ENCODE results near the gene TSBP1. TPM values are rescaled to one million over a fixed set of nuclear protein-coding genes. Genes with fewer than 3 reads are reported as not detected.

The TSBP1 gene, protein sequence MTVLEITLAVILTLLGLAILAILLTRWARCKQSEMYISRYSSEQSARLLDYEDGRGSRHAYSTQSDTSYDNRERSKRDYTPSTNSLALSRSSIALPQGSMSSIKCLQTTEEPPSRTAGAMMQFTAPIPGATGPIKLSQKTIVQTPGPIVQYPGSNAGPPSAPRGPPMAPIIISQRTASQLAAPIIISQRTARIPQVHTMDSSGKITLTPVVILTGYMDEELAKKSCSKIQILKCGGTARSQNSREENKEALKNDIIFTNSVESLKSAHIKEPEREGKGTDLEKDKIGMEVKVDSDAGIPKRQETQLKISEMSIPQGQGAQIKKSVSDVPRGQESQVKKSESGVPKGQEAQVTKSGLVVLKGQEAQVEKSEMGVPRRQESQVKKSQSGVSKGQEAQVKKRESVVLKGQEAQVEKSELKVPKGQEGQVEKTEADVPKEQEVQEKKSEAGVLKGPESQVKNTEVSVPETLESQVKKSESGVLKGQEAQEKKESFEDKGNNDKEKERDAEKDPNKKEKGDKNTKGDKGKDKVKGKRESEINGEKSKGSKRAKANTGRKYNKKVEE
- under 1 TPM in 1 of 2 donors, not detected in 1; 0.45 TPM for total RNA-seq

DNA sequence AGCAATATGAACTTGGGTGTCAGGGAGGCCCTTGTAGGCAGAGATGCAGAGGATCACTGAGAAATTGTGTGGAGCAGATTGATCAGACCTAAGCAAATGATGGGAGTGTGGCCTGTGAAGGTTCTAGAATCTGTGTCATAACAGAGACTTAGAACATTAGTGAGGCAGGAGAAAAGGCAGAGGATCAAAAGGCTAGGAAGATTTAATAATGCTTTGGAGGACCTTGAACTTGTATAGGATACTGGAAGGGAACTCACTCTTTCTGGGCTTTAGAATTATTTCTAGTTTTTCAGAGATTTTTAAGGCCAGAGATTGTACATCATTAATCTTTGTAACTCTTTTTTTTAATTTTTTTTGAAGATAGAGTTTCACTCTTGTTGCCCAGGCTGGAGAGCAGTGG is at the start of gene TSBP1:
TSBP1 (minus strand) TSS at position 101 of the 400 bp plus-strand sequence. CDS start 197 bp downstream, outside the sequence.
- no peak for DNase-seq (ENCODE audit: low spot score)
- Histone ChIP-seq H3K27me3 (replicated peaks; ENCODE audit: insufficient read depth) (no peaks in the 10 kb centered on the region), H3K27ac (no peak within 1 kb of the TSS), H3K4me3 (no peak within 1 kb of the TSS), H3K9me3 (no peaks in the 10 kb centered on the region), H3K4me1 (replicated peaks) (no peaks in the 10 kb centered on the region), H3K36me3 (no peaks in the 10 kb centered on the region)
- intact Hi-C loops (cut with DNase I), result no loop called here
- no peak for TF ChIP-seq POLR2A (IDR thresholded peaks at IDR 0.05)
- TF ChIP-seq, protein P1, sequence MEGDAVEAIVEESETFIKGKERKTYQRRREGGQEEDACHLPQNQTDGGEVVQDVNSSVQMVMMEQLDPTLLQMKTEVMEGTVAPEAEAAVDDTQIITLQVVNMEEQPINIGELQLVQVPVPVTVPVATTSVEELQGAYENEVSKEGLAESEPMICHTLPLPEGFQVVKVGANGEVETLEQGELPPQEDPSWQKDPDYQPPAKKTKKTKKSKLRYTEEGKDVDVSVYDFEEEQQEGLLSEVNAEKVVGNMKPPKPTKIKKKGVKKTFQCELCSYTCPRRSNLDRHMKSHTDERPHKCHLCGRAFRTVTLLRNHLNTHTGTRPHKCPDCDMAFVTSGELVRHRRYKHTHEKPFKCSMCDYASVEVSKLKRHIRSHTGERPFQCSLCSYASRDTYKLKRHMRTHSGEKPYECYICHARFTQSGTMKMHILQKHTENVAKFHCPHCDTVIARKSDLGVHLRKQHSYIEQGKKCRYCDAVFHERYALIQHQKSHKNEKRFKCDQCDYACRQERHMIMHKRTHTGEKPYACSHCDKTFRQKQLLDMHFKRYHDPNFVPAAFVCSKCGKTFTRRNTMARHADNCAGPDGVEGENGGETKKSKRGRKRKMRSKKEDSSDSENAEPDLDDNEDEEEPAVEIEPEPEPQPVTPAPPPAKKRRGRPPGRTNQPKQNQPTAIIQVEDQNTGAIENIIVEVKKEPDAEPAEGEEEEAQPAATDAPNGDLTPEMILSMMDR (IDR thresholded peaks at IDR 0.05), result no peak
- TF ChIP-seq POLR2AphosphoS5 (IDR thresholded peaks at IDR 0.05), result no peak

DNA sequence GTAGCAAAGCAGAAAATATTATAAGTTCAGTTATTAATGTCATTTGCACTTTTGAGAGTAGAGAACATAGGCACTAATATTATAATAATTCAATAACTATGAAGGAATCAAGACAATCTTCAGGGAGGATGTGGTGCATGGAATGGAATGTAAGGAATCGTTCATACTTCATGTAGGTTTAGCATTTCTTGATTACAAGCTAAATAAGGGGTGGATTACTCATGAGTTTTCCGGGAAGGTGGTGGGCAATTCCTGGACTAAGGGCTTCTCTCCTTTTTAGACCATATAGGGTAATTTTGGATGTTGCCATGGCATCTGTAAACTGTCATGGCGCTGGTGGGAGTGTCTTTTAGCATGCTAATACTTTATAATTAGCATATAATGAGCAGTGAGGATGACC is 44.3 kb upstream of the TSBP1 start:
- TF ChIP-seq POLR2AphosphoS5 (IDR thresholded peaks at IDR 0.05) (no peak), POLR2A (IDR thresholded peaks at IDR 0.05) (no peak)
- TF ChIP-seq, protein P1 (IDR thresholded peaks at IDR 0.05), result no peak
- no peak for DNase-seq (ENCODE audit: low spot score)
- Histone ChIP-seq H3K9me3 (no peaks in the 10 kb centered on the region), H3K36me3 (no peaks in the 10 kb centered on the region), H3K4me3 (no peak overlapping the region), H3K27me3 (replicated peaks; ENCODE audit: insufficient read depth) (peaks cover 2% of the 10 kb centered on the region), H3K27ac (no peak overlapping the region), H3K4me1 (replicated peaks) (no peaks in the 10 kb centered on the region)
- intact Hi-C loops (cut with DNase I), result loop anchor here (10.0 kb wide), 1 partner anchor 449 kb away; no protein-coding TSS in a partner anchor
- 86% methylated on average over 3 of the region's 3 CpGs for WGBS

DNA sequence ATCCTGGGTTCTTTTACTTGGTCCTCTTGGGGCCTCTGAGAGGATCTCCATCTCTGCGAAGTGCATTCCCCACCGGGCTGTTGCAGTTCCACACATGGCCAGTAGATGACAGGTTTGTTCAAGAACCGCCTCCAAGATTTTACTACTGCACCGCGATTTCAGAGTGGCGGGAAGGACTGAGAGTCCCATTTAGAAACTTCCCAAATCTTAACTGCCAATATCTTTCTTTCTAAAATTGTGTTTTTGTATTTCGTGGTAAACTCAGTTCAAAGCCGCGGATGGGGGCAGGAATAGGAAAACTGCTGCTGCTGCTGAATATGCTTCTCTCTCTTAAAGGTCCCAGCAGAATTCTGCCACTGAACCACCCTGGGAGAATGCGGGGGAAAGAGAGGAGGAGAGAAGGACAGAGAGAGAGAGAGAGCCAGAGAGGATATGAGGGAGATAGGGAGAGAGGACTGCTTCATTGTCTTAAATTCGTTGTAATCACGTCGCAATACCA is 43.9 kb upstream of the TSBP1 start:
- TF ChIP-seq POLR2A (IDR thresholded peaks at IDR 0.05) (no peak), POLR2AphosphoS5 (IDR thresholded peaks at IDR 0.05) (peak; percentile 19)
- TF ChIP-seq, protein P1 (IDR thresholded peaks at IDR 0.05), result peak; percentile 71 to 91 (median 88)
- no peak overlapping the region for H3K27ac ChIP-seq
- no peaks in the 10 kb centered on the region for H3K9me3 ChIP-seq
- H3K27me3 ChIP-seq (replicated peaks; ENCODE audit: insufficient read depth), result peaks cover 2% of the 10 kb centered on the region
- peak; percentile 72 for DNase-seq (ENCODE audit: low spot score)
- H3K4me3 ChIP-seq, result no peak overlapping the region
- intact Hi-C loops (cut with DNase I), result loop anchor here (10.0 kb wide), 1 partner anchor 449 kb away; no protein-coding TSS in a partner anchor
- no peaks in the 10 kb centered on the region for H3K4me1 ChIP-seq (replicated peaks)
- H3K36me3 ChIP-seq, result no peaks in the 10 kb centered on the region
- 9% methylated on average over 13 of the region's 13 CpGs for WGBS

DNA sequence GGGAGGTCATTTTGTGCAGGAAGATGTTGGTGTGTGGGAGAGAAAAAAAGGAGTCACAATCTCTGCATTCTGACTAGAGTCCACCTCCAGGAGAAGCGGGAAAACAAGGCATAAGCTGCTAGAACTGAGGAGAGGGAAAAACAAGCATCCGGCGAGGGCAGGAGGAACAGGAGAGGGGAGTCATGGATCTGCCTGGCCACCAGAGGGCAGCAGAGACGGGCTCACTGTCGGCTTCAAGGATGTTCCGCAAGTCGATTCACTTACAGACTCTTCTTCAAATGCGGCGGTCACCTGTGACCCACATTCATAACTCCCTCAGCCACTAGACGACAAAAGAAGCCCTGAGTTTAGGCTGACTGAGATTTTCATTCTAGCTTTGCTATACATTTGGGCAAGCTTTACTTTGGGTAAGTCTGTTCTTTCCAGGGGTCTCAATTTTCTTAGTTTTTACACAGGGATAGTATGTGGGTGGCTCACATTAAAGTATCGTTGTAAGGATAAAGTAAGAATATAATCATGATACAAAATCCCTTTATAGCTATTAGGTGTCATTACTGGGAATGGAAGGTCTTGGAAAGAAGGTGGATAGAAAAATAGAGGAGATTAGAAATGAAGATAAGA is 41.8 kb upstream of the TSBP1 start:
- no peaks in the 10 kb centered on the region for H3K4me1 ChIP-seq (replicated peaks)
- intact Hi-C loops (cut with DNase I), result loop anchor here (5.0 to 10.0 kb wide), 4 partner anchors 166 to 451 kb away; no protein-coding TSS in a partner anchor
- H3K27me3 ChIP-seq (replicated peaks; ENCODE audit: insufficient read depth), result no peaks in the 10 kb centered on the region

More for the DNA sequence above, 41.8 kb upstream of the TSBP1 start:
- no peak overlapping the region for H3K27ac ChIP-seq
- no peak overlapping the region for H3K4me3 ChIP-seq
- DNase-seq (ENCODE audit: low spot score), result peak; percentile 75
- no peaks in the 10 kb centered on the region for H3K9me3 ChIP-seq
- no peaks in the 10 kb centered on the region for H3K36me3 ChIP-seq
- TF ChIP-seq, protein P1 (IDR thresholded peaks at IDR 0.05), result peak; percentile 78 to 92 (median 88)
- TF ChIP-seq POLR2A (IDR thresholded peaks at IDR 0.05) (no peak), POLR2AphosphoS5 (IDR thresholded peaks at IDR 0.05) (no peak)
- WGBS, result 7% methylated on average over 11 of the region's 11 CpGs
